Kidney tubule cell (primary cell): ENCODE data around the gene PKP3.
"Not testable (repeated sequence)": the region's sequence is repeated elsewhere in the genome, so short reads cannot be mapped to it uniquely, and the experiment has no call there.

Source experiments
- DNase-seq: peaks from one replicate; pipeline ENCODE4 v3.0.0-alpha.2; 2018; ENCODE audit warnings: low spot score

Gene PKP3

DNA sequence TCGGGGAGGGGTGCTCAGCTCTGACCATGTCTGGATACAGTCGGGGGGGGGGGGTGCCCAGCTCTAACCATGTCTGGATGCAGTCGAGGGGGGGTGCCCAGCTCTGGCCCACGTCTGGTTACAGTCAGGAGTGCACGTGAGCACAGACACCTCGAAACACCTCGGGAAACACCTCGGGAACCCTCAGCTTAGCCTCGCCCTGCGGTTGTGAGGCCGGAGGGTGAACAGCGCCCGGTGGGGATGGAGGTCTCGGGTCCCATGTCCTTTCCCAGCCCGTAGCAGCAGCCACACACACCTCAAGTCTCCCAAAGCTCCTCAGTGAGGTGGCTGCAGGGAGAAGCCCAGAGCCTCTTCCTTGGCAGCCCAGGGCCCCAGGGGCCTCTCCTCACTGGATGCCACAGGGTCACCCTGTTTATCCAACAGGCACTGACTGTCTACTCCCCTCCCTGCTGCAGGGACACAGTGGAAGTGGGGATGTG lies 18.7 kb downstream of the PKP3 start:
- no peak for DNase-seq

- DNase-seq = no peak
These were observed 19.4 kb downstream of the PKP3 start for GRCh38 chr11:413120-414081.

GRCh38 chr11:414318-414857 lies 20.4 kb downstream of the PKP3 start:
- DNase-seq = no peak

DNA sequence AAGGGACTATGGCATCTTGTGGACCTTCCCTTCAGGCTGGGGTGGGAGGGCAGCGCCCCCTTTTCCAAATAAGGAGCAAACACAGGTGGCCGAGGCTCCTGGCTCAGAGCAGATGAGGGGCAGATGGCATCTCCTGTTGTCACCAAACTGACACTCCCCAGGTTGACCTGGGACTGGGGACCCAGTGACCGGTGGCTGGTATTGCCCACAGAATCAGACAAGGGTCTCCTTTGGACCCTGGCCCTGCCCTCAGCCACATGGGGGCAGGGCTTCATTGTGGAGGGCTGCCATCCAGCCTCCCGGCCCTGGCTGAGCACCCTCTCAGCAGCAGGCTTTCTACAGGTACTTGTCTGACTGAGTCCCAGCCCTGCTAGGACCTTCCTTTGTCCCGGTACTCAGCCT lies 21.6 kb downstream of the PKP3 start:
- DNase-seq = no peak

DNA sequence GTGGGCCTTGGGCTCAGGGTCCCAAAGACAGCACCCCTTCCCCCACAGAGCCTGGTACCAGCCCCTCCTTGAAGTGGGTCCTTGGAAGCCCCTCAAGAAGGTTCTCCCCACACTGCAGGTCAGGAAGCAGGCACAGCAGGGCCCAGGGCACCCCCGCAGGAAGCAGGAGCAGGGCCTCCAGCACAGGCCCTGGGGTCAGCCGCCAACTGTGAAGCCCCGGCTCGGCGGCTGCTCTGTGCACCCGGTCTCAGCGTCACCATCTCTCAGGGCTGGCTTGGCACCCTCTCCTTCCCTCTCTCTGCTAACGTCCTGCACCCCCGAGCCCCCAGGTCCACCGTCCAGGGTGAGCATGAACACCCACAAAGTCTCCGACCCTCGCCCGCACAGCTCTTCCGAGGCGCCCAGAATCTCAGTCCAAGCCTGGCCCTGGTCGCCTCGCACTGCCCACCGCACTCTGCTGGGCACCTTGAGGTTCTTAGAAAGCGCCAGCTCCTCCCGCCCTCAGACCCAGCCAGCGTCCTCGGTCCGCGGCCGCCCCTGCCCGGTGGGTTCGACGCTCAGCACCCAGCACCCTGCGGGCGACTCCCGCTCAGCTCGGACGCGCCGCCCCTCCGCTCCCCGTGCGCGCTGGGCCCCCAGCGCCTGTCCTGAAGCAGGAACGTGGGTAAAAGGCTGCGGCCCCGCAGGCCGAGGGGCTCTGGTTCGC lies 22.2 kb downstream of the PKP3 start:
- no peak for DNase-seq

- peak; percentile 56 for DNase-seq
These were observed 23.0 kb downstream of the PKP3 start for GRCh38 chr11:416757-417621.

- no peak for DNase-seq
These were observed 23.8 kb downstream of the PKP3 start for GRCh38 chr11:417652-418342.

GRCh38 chr11:418343-419247 lies 24.6 kb downstream of the PKP3 start:
- no peak for DNase-seq

DNA sequence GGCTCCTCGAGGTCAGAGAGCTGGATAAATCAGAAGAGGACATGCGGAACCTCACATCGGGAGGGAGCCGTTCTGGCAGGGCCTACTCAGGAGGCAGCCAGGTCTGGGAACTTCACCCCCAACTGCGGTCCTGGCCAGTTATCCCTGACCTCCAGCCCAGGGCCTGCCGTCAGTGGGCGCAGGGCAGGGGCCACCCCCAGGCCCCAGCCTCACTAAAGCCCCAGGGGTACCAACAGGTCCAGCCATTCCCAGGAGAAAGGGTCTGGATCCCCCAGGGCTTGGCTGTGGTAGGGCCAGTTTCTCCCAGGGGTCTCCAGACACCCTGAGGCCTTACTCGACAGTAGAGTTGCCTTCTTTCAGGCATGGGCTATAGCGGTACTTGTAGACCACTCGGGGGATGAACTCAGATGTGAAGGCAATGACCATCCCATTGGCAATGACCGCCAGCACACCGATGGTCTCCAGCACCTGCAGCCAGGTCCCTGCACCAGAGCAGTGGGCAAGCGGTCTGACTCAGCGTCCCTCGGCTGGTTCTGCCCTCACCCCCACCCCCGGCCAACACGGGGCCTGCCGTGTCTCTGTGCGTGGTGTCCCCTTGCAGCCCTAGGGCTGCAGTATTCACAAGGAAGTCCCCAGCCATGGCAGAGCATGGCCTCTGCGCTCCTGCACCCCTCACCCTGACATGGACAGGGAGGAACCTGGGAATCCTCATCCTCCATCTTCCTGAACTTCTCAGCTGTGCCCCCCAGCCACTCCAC lies 25.4 kb downstream of the PKP3 start:
- no peak for DNase-seq

GRCh38 chr11:420054-420910 lies 26.3 kb downstream of the PKP3 start:
- no peak for DNase-seq

DNA sequence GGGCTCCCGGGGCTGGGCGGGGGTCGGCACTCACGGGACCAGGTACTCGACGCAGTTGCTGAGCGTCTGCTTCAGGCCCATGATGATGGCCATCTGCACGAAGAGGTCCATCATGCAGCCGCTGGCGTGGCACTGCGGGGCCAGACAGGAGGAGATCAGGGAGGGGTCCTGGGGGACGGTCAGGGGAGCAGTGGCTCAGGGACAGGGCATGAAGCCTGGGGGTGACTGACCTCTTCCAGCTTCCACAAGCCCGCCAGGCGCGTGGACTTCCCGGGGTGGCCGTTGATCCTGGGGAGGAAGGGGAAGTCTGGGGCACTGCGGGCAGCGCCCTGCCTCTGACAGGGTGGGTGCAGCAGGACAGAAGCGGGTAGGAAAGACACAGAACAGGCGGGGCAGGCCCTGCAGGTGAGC lies 26.9 kb downstream of the PKP3 start:
- no peak for DNase-seq

DNA sequence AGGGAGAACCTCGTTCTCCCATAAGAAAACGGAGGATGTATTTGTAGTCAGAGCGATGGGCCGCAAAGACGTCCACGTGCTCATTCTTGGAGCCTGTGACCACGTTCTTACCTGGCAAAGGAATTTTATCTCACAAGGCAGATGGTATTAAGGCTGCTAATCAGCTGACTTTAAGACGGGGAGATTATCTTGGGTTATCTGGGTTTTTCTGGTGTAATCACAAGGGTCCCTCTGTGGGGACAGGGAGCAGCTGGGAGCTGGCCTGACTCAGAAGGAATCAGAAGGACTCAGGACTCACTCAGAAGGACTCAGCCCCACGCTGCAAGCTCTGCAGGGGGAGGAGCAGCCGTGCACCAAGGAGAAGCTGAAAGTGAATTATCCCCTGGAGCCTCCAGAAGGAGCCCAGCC lies 28.2 kb downstream of the PKP3 start:
- no peak for DNase-seq

DNA sequence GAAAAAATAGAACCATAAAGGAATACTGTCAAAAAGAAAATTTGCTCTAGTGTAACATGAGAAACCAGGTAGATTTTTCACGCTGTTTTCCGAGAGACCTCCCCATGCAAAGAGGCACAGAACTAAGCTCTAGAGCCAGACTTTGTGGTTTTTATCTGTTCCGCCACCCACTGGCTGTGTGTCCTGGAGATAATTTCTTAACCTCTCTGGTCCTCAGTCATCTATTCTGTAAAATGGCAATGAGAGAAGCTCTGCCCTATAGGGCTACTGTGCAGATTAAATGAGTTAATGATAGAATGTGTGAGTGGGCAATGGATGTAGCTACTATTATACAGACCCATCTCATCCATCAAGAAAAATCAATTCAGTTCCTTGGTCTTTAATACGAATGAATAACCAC lies 30.2 kb downstream of the PKP3 start:
- DNase-seq = no peak

DNA sequence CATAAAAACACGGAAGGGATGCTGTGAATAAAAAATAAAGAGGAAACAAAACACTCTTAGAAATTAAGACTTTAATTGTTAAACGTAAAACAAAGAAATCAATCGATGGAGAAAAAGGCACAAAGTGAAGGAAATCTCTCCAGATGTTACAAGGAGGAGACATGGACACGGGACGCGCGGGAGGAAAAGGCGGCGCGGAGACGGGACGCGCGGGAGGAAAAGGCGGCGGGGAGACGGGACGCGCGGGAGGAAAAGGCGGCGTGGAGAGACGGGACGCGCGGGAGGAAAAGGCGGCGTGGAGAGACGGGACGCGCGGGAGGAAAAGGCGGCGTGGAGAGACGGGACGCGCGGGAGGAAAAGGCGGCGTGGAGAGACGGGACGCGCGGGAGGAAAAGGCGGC lies 30.8 kb downstream of the PKP3 start:
- not testable (repeated sequence) for DNase-seq

GRCh38 chr11:425301-425700 lies 31.3 kb downstream of the PKP3 start:
- DNase-seq = no peak

GRCh38 chr11:426851-427250 lies 32.8 kb downstream of the PKP3 start:
- no peak for DNase-seq

GRCh38 chr11:428295-428694 lies 34.3 kb downstream of the PKP3 start:
- no peak for DNase-seq

- DNase-seq = no peak
These were observed 35.4 kb downstream of the PKP3 start for GRCh38 chr11:429391-429790.
